Stomach (tissue), 9 donors: ENCODE data around the gene APP. TPM values are rescaled to one million over a fixed set of nuclear protein-coding genes. Genes with fewer than 3 reads are reported as not detected.
"Not testable (repeated sequence)": the region's sequence is repeated elsewhere in the genome, so short reads cannot be mapped to it uniquely, and the experiment has no call there.

Source experiments
- DNase-seq, 2 donors: peaks; one replicate each; pipeline versions ENCODE4 v3.0.0 to v3.0.0-alpha.2; 2013 to 2019
- H3K27ac ChIP-seq, 5 donors: fragments of 200-600 bp in 4 of 5; sonication (generic) in 4 of 5; one replicate each; pipeline ENCODE4 v1.5.1; 2013 to 2019; ENCODE audit warnings: mild to moderate bottlenecking in 1 of 5, moderate library complexity in 1 of 5
- H3K27me3 ChIP-seq, 3 donors: fragments of 200-600 bp; sonication (generic); one replicate each; pipeline ENCODE4 v1.5.1; 2017 to 2019; ENCODE audit warnings: mixed run types in 1 of 3
- H3K36me3 ChIP-seq, 4 donors: fragments of 200-600 bp; sonication (generic); 1 replicate in 3 of 4; 2 replicates in 1 of 4; pipeline ENCODE4 v1.5.1; 2016 to 2019
- H3K4me1 ChIP-seq, 4 donors: fragments of 200-600 bp; sonication (generic); one replicate each; pipeline ENCODE4 v1.5.1; 2016 to 2019
- H3K4me3 ChIP-seq, 4 donors: fragments of 200-600 bp; sonication (generic) in 3 of 4; one replicate each; pipeline ENCODE4 v1.5.1; 2016 to 2019; ENCODE audit warnings: mild to moderate bottlenecking in 1 of 4
- H3K9me3 ChIP-seq, 4 donors: fragments of 200-600 bp; sonication (generic); one replicate each; pipeline ENCODE4 v1.5.1; 2016 to 2019
- EP300 ChIP-seq: sonication (generic); formaldehyde crosslinking; IDR thresholded peaks from one replicate; pipeline ENCODE4 v1.6.1; 2017; ENCODE audit warnings: antibody characterized with exemption
- POLR2A ChIP-seq, 4 donors: fragments of 450-650 bp; IDR thresholded peaks; one replicate each; pipeline ENCODE4 v1.6.1; 2016; ENCODE audit warnings: antibody characterized with exemption in 4 of 4, control low read depth in 2 of 4, mild to moderate bottlenecking in 1 of 4, moderate library complexity in 1 of 4
- POLR2AphosphoS5 ChIP-seq, 3 donors: sonication (generic); formaldehyde crosslinking; IDR thresholded peaks; one replicate each; pipeline ENCODE4 v1.6.1; 2016; ENCODE audit warnings: antibody characterized with exemption in 3 of 3
- WGBS, 5 donors: extraction: QIAGEN DNeasy Blood & Tissue Kit in 3 of 5; methylation state at CpG; one replicate each; pipeline versions ENCODE4 v1.1.5 to v1.1.7; 2013 to 2018; 5-methylcytosine and 5-hydroxymethylcytosine counted together
- intact Hi-C: fragments of 100-400 bp; cut with DNase I; formaldehyde crosslinking; loops from one replicate; pipeline ENCODE4 v1.15.1; 2023; ENCODE audit warnings: low total_unique reads
- polyA plus RNA-seq, 3 donors: library from polyadenylated mRNA; stranded (reverse); fragments of 200-250 nt; gene quantifications; one replicate each; pipeline ENCODE4 v1.2.3, GENCODE V29; 2013
- total RNA-seq, 5 donors: library from RNA; depleted of rRNA; stranded (reverse); fragments of >200 nt; gene quantifications; one replicate each; pipeline versions ENCODE4 v1.1.0 to v1.2.3, GENCODE V29; 2014 to 2016
- TF ChIP-seq, protein P1 (sequence below), 7 experiments: fragments of 450-650 bp in 4 of 7; fragments of 200-600 bp in 3 of 7; sonication (generic) in 3 of 7; IDR thresholded peaks; one replicate each; pipeline ENCODE4 v1.5.1; 2016 to 2019; ENCODE audit warnings: antibody characterized with exemption in 7 of 7, control low read depth in 2 of 7, mild to moderate bottlenecking in 1 of 7
- donor health status: healthy with polysubstance abuse.
- donor health status: Bipolar disorder and iron deficiency.
- donor health status: healthy.

The APP gene
- total and polyA plus RNA-seq, 8 donors, result 41.2 to 408 (median 200) TPM

DNA sequence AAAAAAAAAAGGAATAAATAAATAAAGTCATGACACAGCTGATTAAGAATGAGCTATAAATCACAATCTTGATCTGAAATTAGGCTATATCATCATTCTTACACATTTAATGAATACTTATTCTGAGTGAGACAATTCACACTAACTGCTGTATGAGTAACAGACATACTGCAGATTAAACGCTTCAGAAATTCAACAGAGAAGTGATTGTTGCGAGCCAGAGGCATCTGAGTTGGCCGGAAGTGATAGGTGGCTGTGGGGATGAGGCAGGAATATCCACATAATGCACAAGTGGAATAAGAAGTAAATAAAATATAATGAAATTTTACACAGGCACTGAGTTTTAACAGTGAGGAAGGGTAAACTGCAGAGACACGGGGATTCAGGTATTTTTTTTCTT lies 142.4 kb downstream of the APP start:
- no peak for DNase-seq
- intact Hi-C loops, result no loop called here
- Histone ChIP-seq H3K9me3 (no peaks in the 10 kb centered on the region), H3K4me1 (peaks cover 0 to 25% (median 10%) of the 10 kb centered on the region in 4 donors), H3K4me3 (no peak overlapping the region), H3K27ac (no peak overlapping the region), H3K27me3 (no peaks in the 10 kb centered on the region), H3K36me3 (peaks cover 0 to 11% (median 6%) of the 10 kb centered on the region in 4 donors)
- no peak for TF ChIP-seq POLR2A (IDR thresholded peaks at IDR 0.05)
- TF ChIP-seq, protein P1, sequence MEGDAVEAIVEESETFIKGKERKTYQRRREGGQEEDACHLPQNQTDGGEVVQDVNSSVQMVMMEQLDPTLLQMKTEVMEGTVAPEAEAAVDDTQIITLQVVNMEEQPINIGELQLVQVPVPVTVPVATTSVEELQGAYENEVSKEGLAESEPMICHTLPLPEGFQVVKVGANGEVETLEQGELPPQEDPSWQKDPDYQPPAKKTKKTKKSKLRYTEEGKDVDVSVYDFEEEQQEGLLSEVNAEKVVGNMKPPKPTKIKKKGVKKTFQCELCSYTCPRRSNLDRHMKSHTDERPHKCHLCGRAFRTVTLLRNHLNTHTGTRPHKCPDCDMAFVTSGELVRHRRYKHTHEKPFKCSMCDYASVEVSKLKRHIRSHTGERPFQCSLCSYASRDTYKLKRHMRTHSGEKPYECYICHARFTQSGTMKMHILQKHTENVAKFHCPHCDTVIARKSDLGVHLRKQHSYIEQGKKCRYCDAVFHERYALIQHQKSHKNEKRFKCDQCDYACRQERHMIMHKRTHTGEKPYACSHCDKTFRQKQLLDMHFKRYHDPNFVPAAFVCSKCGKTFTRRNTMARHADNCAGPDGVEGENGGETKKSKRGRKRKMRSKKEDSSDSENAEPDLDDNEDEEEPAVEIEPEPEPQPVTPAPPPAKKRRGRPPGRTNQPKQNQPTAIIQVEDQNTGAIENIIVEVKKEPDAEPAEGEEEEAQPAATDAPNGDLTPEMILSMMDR (IDR thresholded peaks at IDR 0.05), result no peak
- TF ChIP-seq POLR2AphosphoS5 (IDR thresholded peaks at IDR 0.05), result no peak
- TF ChIP-seq EP300, result no peak
- 82 to 94% (median 87%) methylated on average over 4 of the region's 4 CpGs for WGBS, 5 donors

DNA sequence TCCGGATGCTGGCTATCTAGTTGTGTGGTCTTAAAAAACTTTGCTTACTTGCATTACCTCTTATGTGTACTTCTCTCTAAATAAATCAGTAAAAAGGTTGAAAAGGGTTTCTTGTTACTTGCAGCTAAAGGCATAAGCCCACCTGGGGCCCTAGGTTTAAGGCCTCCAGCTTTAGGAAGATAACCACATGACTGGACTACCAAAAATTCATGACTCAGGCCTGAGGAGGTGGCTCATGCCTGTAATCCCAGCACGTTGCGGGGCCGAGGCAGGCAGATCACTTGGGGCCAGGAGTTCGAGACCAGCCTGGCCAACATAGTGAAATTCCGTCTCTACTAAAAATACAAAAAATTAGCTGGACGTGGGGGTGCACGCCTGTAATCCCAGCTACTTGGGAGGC lies 142.9 kb downstream of the APP start:
- peaks cover 0 to 8% (median 3%) of the 10 kb centered on the region in 4 donors for H3K36me3 ChIP-seq
- intact Hi-C loops, result no loop called here
- no peak for DNase-seq
- no peak for TF ChIP-seq EP300
- TF ChIP-seq POLR2AphosphoS5 (IDR thresholded peaks at IDR 0.05), result no peak
- TF ChIP-seq, protein P1 (IDR thresholded peaks at IDR 0.05), result no peak
- TF ChIP-seq POLR2A (IDR thresholded peaks at IDR 0.05), result no peak
- no peak overlapping the region for H3K27ac ChIP-seq
- peaks cover 0 to 25% (median 10%) of the 10 kb centered on the region in 4 donors for H3K4me1 ChIP-seq
- no peaks in the 10 kb centered on the region for H3K27me3 ChIP-seq
- H3K9me3 ChIP-seq, result no peaks in the 10 kb centered on the region
- 92 to 97% (median 96%) methylated on average over 8 of the region's 8 CpGs for WGBS, 5 donors
- H3K4me3 ChIP-seq, result no peak overlapping the region

DNA sequence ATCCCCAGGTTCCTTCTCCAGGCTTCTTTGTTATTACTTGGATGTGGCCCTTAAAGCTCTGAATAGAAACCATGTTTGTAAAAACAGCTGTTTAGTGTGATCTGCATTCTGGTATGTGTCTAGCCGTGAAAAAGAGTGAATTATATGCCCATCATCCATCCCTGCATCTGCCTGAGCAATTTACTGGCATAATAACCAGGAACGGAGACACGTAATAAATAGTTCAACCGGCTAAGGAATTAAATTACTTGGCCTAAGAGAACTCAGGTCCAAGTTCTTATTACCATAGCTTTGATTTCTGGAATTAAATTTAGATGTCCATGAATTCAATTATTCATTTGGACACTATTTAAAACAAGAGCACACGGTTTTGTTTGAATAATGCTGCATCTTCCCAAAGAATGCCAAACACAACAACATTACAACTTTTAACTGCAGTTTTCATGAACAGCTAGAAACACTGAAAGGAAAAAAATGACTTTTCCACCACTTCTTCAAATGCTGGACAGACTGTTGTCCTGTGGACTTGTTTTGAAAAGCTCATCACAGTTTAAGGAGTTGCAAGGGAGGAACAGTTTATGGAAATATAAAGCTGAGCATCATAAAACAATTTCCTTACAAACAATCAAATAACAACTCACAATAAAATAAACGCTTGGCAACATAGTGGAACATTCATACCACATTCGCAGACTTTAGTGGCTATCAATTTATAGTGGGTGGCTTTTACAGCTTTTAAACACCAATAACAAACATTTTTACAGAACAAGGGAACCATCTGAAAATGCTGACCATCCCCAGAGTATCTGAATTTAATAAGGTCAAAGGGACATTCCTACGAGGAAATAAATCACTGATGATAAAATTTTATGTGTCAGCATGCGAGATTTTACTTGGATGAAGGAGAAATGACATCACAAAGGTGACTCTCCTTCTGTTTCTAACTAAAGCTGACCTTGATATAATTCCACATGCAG lies 144.7 kb downstream of the APP start:
- Histone ChIP-seq H3K27ac (peak overlapping the region in 1 of 5 donors; percentile 21), H3K4me3 (no peak overlapping the region), H3K4me1 (peaks cover 0 to 25% (median 10%) of the 10 kb centered on the region in 4 donors), H3K9me3 (no peaks in the 10 kb centered on the region), H3K27me3 (no peaks in the 10 kb centered on the region), H3K36me3 (peaks cover 4 to 19% (median 14%) of the 10 kb centered on the region in 4 donors)
- intact Hi-C loops, result no loop called here
- peak in 1 of 2 donors; percentile 27 for DNase-seq
- WGBS, 5 donors, result 64 to 72% (median 65%) methylated on average over 9 of the region's 9 CpGs
- TF ChIP-seq POLR2AphosphoS5 (IDR thresholded peaks at IDR 0.05) (no peak), POLR2A (IDR thresholded peaks at IDR 0.05) (no peak), EP300 (no peak)
- TF ChIP-seq, protein P1 (IDR thresholded peaks at IDR 0.05), result no peak

DNA sequence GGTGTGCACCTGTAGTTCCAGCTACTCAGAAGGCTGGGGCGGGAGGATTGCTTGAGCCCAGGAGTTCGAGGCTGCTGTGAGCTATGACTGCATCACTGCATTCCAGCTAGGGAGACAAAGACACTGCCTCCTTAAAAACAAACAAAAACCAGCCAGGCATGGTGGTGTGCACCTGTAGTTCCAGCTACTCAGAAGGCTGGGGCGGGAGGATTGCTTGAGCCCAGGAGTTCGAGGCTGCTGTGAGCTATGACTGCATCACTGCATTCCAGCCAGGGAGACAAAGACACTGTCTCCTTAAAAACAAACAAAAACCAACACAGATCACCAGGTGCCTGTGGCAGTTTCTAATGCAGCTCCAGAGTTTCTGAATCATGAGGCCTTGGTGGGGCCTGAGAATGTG lies 147.2 kb downstream of the APP start:
- DNase-seq, H3K9me3 ChIP-seq, H3K4me3 ChIP-seq, intact Hi-C loops, H3K27ac ChIP-seq, H3K27me3 ChIP-seq: not testable (repeated sequence)
- H3K4me1 ChIP-seq, result peaks cover 0 to 25% (median 10%) of the 10 kb centered on the region in 4 donors
- WGBS, 5 donors, result 81 to 97% (median 93%) methylated on average over 3 to 4 of the region's 4 CpGs
- H3K36me3 ChIP-seq, result peaks cover 4 to 20% (median 16%) of the 10 kb centered on the region in 4 donors

DNA sequence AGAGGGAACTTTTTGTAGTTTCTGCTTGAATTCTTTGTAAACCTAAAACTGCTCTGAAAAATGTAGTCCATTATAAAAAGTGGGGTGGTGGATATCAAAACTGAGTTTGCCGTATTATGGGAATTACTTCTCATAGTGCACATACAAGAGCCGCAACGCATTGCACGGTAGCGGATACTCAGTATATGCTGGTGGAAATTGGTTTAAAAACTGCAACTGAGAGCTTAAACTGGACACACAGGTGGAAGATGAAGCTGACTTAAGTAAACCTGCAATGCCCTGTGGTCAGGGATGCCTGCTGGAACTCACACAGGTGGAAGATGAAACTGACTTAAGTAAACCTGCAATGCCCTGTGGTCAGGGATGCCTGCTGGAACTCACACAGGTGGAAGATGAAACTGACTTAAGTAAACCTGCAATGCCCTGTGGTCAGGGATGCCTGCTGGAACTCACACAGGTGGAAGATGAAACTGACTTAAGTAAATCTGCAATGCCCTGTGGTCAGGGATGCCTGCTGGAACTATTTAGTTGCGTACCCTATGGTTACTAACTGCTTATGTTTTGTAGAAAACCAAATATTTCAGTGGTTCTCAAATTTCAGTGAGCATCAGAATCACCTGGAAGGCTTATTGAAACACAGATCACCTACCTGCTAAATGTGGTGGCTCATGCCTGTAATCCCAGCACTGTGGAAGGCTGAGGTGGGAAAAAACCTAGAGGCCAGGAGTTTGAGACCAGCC lies 147.8 kb downstream of the APP start:
- H3K27ac ChIP-seq, H3K9me3 ChIP-seq, DNase-seq, H3K4me3 ChIP-seq, H3K27me3 ChIP-seq, intact Hi-C loops: not testable (repeated sequence)
- WGBS, 5 donors, result 94 to 99% (median 97%) methylated on average over 6 of the region's 6 CpGs
- peaks cover 0 to 23% (median 10%) of the 10 kb centered on the region in 4 donors for H3K4me1 ChIP-seq
- H3K36me3 ChIP-seq, result peaks cover 4 to 20% (median 16%) of the 10 kb centered on the region in 4 donors
